T-helper 2 cell treated with Interferon-gamma antibody and Interleukin-4, amounts not matched to agents 5 μg/mL and 100 μg/mL, for 36 hours (primary cell): Measurements from ENCODE around the gene IL31RA.

Source experiments
- DNase-seq: peaks from one replicate; pipeline ENCODE4 v3.0.0; 2021; ENCODE audit warnings: low spot score
- H3K27ac Mint-ChIP-seq: one replicate; pipeline ENCODE4 v1.8.0; 2021; ENCODE audit warnings: mild to moderate bottlenecking, mixed read lengths
- H3K27me3 Mint-ChIP-seq: one replicate; pipeline ENCODE4 v1.8.0; 2021; ENCODE audit warnings: low read depth, mixed read lengths
- H3K36me3 Mint-ChIP-seq: one replicate; pipeline ENCODE4 v1.8.0; 2021; ENCODE audit warnings: low read depth, mixed read lengths
- H3K4me1 Mint-ChIP-seq: one replicate; pipeline ENCODE4 v1.8.0; 2021; ENCODE audit warnings: low read depth, mixed read lengths
- H3K4me3 Mint-ChIP-seq: one replicate; pipeline ENCODE4 v1.8.0; 2022; ENCODE audit warnings: mild to moderate bottlenecking, moderate library complexity, mixed read lengths
- H3K9me3 Mint-ChIP-seq: one replicate; pipeline ENCODE4 v1.8.0; 2021; ENCODE audit warnings: mixed read lengths

Gene IL31RA

DNA sequence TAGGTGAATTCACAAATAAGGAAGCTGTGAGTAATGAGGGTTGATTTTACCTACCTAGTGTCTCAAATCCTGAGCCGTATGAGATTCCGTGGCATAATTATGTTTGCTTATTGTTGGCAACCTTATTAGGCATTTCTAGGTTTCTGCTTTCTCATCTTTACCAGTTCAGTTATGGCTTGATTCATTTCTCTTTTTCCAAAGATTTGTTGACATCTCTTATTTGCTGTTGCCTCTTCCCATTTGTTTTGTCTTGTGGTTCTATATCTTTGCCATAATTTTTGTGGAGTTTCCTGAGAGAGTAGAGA lies 470 bp downstream of the IL31RA start:
- H3K27ac Mint-ChIP-seq = no peak overlapping the region
- H3K4me1 Mint-ChIP-seq = peaks cover 46% of the 10 kb centered on the region
- no peaks in the 10 kb centered on the region for H3K27me3 Mint-ChIP-seq
- peaks cover 1% of the 10 kb centered on the region for H3K36me3 Mint-ChIP-seq
- H3K4me3 Mint-ChIP-seq = no peak overlapping the region
- no peaks in the 10 kb centered on the region for H3K9me3 Mint-ChIP-seq
- no peak for DNase-seq

DNA sequence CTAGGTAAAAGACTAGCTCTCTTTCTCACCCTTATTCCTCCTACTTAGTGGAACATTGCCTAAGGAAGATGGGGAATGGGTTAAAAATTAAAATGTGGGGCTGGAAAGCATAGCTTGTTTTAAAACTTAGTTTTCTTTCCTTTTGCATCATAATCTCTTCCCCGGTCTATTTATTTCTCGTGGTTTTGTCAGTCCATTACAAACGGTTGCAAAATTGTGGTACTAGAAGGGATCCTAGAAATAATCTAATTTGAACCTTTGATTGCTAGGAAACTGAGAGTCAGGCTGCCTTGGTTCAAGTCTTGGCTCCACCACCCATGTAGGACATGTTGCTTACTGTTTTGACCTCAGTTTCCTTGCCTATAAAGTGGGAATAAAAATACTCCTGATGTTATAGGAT lies 1.3 kb downstream of the IL31RA start:
- Mint-ChIP-seq H3K9me3 (no peaks in the 10 kb centered on the region), H3K4me1 (peaks cover 55% of the 10 kb centered on the region), H3K4me3 (no peak overlapping the region), H3K27me3 (no peaks in the 10 kb centered on the region), H3K27ac (no peak overlapping the region), H3K36me3 (peaks cover 1% of the 10 kb centered on the region)
- DNase-seq = no peak

DNA sequence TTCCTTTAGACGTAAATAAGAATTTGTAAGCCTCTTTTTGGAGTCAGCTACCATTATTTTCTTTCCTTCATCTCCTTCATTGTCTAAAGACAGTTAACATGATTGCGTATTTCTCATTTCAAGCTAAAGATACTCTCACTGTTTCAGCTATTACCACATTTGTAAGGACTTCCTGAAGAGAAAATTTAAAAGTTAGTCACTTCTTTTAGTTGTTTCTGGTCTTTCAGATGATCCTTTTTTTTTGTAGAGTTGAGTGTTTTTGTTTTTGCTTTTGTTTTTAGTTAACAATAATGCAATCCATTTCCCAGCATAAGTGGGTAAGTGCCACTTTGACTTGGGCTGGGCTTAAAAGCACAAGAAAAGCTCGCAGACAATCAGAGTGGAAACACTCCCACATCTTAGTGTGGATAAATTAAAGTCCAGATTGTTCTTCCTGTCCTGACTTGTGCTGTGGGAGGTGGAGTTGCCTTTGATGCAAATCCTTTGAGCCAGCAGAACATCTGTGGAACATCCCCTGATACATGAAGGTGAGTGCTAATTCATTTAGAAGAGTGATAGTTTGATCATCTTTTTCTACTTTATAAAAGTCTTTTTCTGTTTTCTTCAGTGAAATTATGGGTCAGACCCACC lies 2.0 kb downstream of the IL31RA start:
- DNase-seq = no peak
- Mint-ChIP-seq H3K4me3 (no peak overlapping the region), H3K4me1 (peaks cover 56% of the 10 kb centered on the region), H3K9me3 (no peaks in the 10 kb centered on the region), H3K27me3 (no peaks in the 10 kb centered on the region), H3K27ac (no peak overlapping the region), H3K36me3 (no peaks in the 10 kb centered on the region)

DNA sequence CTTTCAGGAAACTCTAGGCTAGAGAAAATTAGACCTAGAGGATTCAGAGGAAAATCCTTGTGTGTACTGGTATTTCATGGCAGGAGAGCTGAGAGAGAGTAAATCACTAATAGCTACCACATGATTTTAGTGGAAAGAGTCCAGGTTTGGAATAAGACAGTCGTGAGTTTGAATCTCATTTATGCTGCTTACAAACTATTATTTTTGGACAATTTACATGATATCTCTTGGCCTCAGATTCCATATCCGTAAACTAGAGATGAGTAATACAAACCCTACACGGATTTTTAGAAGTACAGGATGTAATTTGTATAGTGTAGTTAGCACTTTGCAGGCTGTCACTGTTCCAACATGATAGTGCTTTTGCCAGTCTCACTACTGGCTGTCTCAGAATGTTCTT lies 2.7 kb downstream of the IL31RA start:
- Mint-ChIP-seq H3K27ac (no peak overlapping the region), H3K4me3 (no peak overlapping the region), H3K27me3 (no peaks in the 10 kb centered on the region), H3K9me3 (no peaks in the 10 kb centered on the region), H3K4me1 (peaks cover 62% of the 10 kb centered on the region), H3K36me3 (no peaks in the 10 kb centered on the region)
- no peak for DNase-seq

DNA sequence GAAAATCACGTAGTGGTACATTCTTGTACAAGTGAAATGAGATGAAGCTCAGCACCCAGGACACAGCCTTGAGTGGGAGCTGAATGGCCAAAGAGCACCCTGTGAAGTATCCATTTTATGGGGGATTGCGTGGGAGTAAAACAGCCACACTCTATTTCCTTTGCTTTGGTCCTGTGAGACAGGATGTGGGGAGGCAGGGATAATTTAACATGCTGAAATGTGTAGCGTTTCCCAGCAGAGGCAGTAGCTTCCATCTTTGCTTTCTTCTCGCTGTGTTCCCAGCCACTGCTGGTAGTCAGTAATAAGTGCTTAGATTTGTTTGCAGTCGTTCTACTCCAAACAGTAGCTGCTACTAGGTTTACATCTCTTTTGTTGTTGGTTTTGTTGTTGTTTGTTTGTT lies 4.4 kb downstream of the IL31RA start:
- Mint-ChIP-seq H3K4me3 (peak overlapping the region; percentile 73), H3K36me3 (peaks cover under 1% of the 10 kb centered on the region), H3K4me1 (peaks cover 60% of the 10 kb centered on the region), H3K27me3 (no peaks in the 10 kb centered on the region), H3K9me3 (no peaks in the 10 kb centered on the region), H3K27ac (peak overlapping the region; percentile 19)
- DNase-seq = no peak

DNA sequence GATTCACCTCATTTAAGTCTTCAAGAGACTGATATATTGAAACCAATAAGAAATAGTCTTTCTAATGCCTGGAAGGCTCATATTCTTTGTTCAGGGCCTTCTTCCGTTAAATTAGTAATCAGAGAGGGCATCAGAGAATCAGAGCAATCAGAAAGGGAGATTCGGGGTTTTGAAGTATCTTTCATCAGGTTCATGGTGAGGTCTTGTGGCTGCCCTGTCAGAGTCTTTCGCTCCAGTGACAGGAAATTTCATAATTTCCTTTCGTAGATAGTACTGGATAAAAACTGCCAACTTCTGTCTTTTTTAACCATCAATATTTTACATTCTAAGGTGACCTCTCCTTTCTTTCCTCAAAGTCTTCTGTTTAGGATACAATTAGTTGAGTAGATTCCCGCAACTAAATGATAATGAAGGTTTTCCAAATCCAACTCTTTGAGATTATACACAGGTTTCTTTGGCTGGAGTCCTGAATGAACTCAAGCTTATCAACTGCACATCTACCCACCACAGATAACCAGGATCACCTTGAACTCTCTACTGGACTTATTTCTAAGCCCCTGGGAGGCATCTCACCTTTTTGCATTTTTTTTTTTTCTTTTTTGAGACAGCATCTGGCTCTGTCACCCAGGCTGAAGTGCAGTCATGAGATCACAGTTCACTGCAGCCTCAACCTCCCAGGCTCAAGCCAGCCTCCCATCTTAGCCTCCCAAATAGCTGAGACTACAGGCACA lies 5.5 kb downstream of the IL31RA start:
- Mint-ChIP-seq H3K27ac (peak overlapping the region; percentile 89), H3K27me3 (no peaks in the 10 kb centered on the region), H3K9me3 (peaks cover 3% of the 10 kb centered on the region), H3K4me1 (peaks cover 59% of the 10 kb centered on the region), H3K36me3 (peaks cover 3% of the 10 kb centered on the region), H3K4me3 (peak overlapping the region; percentile 73)
- peak; percentile 45 for DNase-seq

DNA sequence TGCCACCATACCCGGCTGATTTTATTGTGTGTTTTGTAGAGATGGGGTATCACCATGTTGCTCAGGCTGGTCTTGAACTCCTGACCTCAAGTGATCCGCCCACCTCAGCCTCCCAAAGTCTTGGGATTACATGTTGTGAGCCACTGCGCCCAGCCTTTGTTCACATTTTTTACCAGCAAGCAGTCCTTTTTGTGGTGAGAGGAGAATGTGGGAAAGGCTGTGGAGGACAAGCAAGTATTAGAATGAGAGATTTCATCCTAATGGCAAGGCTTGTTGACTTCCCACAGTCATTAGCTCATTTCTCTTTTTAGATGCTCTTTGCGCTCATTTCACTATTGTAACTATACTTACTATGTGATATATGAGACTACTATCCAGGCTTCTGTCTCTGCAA lies 6.1 kb downstream of the IL31RA start:
- peaks cover 5% of the 10 kb centered on the region for H3K9me3 Mint-ChIP-seq
- no peak for DNase-seq
- peak overlapping the region; percentile 89 for H3K27ac Mint-ChIP-seq
- no peaks in the 10 kb centered on the region for H3K27me3 Mint-ChIP-seq
- H3K4me1 Mint-ChIP-seq = peaks cover 57% of the 10 kb centered on the region
- peaks cover 4% of the 10 kb centered on the region for H3K36me3 Mint-ChIP-seq
- H3K4me3 Mint-ChIP-seq = peak overlapping the region; percentile 73

DNA sequence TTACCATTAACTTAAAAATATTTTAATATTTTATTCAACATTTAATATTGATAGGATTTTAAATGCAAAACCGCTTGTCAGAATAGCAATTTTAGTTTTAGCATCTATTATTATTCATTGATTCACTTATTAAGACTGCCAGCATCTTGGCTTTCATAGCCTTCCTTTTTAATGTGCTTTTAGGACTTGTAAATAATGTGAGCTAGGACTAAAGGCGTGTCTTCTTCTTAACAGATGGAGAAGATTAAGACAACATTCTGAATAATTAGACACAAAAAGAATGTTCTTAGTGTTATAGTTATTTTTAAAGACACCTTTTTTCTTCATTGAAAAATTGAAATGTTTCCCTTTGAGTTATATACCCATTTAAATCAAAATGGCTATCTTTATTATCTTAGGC lies 6.9 kb downstream of the IL31RA start:
- H3K4me3 Mint-ChIP-seq = no peak overlapping the region

DNA sequence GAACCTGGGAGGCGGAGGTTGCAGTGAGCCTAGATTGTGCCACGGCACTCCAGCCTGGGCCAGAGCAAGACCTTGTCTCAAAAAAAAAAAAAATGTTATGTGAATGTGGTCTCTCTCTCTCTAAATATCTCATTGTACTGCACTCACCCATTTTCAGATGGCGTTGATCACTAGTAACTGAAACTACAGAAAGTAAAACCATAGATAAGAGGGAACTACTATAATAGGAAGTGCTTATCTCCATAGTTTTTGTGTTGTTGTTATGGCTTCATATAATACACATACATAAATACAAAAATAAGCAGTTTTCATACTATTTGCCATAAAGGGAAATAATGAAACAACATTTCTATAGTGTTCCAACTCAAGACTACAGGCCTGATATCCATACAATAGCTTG lies 9.1 kb downstream of the IL31RA start:
- no peak for DNase-seq
- H3K4me1 Mint-ChIP-seq = peaks cover 44% of the 10 kb centered on the region
- H3K27ac Mint-ChIP-seq = no peak overlapping the region

More for the DNA sequence above, 6.9 kb downstream of the IL31RA start:
- Mint-ChIP-seq H3K27ac (no peak overlapping the region), H3K9me3 (peaks cover 5% of the 10 kb centered on the region), H3K4me1 (peaks cover 52% of the 10 kb centered on the region), H3K27me3 (no peaks in the 10 kb centered on the region), H3K36me3 (peaks cover 4% of the 10 kb centered on the region)
- DNase-seq = no peak

DNA sequence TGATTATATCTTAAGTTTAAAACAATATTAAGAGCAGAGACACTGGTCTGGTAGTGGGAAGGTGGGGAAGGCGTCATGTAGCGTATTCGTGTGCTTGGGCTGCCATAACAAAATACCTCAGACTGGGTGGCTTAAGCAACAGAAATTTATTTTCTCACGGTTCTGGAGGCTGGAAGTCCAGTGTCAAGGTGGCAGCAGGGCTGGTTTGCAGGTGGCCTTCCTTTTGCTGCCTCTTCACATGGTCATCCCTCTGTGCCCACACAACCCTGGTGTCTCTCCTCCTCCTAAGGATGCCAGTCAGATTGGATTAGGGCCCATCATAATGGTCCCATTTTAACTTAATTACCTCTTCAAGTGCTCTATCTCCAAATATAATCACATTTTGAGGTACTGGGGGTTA lies 9.6 kb downstream of the IL31RA start:
- Mint-ChIP-seq H3K4me3 (no peak overlapping the region), H3K27ac (no peak overlapping the region), H3K4me1 (peaks cover 42% of the 10 kb centered on the region), H3K27me3 (no peaks in the 10 kb centered on the region), H3K36me3 (peaks cover 4% of the 10 kb centered on the region), H3K9me3 (peaks cover 5% of the 10 kb centered on the region)
- no peak for DNase-seq

More for the DNA sequence above, 9.1 kb downstream of the IL31RA start:
- peaks cover 4% of the 10 kb centered on the region for H3K36me3 Mint-ChIP-seq
- no peak overlapping the region for H3K4me3 Mint-ChIP-seq
- peaks cover 5% of the 10 kb centered on the region for H3K9me3 Mint-ChIP-seq
- no peaks in the 10 kb centered on the region for H3K27me3 Mint-ChIP-seq

DNA sequence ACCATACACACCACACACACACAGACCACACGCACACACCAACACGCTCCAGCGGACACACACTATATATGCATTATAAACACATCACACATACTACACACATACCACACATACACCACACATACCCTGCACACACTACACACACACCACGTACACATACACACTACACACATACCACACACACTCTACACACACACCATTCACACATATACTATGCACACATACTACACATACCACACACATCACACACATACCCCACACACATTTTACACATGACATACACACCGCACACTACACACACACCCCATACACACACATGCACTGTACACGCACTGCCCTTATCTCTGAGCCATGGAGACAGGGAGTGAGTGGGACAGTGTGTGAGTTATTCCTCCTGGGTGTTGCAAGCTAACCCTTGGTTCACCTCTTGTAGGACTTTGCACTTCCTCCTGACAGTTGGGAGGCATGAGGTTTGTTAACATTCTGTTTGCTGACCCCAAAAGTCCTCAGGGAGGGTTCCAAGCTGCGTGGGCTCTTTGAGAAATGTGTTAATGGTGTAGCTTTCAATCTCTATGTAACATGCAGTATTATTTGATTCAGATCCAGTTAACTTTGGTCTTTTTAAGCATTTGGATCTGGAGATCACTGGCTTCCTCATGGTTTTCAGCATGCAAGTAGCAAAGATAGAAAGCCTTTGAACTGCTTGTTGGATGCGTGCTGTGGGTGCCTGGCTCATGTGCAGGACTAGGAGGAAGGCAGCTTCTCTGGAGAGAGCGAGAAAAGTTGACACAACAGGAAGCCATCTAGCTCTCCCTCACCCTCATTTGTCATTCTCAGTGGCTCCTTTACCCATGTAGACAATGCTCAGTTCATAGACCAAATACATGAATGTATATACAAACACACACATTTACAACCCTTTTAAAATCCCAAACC lies 13.7 kb downstream of the IL31RA start:
- no peak overlapping the region for H3K4me3 Mint-ChIP-seq
- H3K4me1 Mint-ChIP-seq = peaks cover 16% of the 10 kb centered on the region
- H3K9me3 Mint-ChIP-seq = peaks cover 5% of the 10 kb centered on the region
- no peak overlapping the region for H3K27ac Mint-ChIP-seq
- peaks cover 4% of the 10 kb centered on the region for H3K36me3 Mint-ChIP-seq
- no peaks in the 10 kb centered on the region for H3K27me3 Mint-ChIP-seq
- DNase-seq = no peak

DNA sequence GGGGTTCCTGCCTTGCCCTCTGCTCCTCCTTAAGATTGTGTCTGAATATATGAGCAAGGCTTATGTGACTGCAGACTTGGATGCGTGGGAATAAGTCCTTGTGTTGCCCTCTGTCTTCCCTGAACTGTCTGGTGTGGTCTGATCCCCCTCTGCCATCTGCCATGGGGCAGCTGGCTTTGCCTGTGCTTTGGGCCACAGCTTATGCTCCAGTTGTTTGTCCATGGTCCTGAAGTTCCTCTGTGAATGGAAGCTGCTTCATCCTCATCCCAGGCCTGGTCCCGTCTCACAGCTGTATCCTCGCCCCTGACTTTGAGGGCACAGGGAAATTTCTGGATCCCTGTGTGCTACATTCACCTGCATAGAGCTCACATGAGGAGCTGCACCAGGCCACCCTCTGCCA lies 14.7 kb downstream of the IL31RA start:
- Mint-ChIP-seq H3K27me3 (no peaks in the 10 kb centered on the region), H3K27ac (peak overlapping the region; percentile 29), H3K36me3 (peaks cover 3% of the 10 kb centered on the region), H3K4me1 (peaks cover 11% of the 10 kb centered on the region), H3K4me3 (no peak overlapping the region), H3K9me3 (peaks cover 5% of the 10 kb centered on the region)
- DNase-seq = no peak

DNA sequence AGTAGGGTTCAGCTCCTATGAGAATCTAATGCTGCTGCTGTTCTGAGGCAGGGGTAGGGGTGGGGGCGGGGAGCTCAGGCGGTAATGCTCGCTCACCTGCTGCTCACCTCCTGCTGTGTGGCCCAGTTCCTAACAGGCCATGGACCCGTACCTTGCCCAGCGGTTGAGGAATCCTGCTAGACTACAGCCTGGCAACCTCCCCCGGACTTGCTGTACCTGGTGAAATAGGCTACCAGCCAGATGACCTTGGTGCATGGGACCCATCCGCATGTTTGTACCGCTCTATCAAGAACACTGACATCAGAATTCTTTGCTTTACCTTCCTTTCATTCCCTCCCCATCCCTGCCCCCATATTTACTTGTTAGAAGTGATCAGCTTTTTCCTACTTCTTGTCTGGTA lies 15.3 kb downstream of the IL31RA start:
- Mint-ChIP-seq H3K27ac (no peak overlapping the region), H3K9me3 (peaks cover 3% of the 10 kb centered on the region), H3K36me3 (peaks cover 3% of the 10 kb centered on the region), H3K4me3 (no peak overlapping the region), H3K4me1 (peaks cover 11% of the 10 kb centered on the region), H3K27me3 (no peaks in the 10 kb centered on the region)
- no peak for DNase-seq

DNA sequence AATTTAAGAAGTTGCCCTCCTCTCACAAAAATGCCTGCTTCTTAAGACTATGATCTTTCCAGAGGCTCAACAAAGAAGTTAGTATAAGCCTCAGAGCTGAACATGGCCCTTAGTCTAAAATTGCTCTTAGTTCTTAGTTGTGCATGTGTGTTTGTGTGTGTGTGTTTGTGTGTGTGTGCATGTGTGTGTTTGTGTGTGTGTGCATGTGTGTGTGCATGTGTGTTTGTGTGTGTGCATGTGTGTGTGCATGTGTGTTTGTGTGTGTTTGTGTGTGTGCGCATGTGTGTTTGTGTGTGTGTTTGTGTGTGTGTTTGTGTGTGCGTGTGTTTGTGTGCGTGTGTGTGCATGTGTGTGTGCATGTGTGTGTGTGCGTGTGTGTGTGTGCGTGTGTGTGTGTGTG lies 15.8 kb downstream of the IL31RA start:
- Mint-ChIP-seq H3K27me3 (no peaks in the 10 kb centered on the region), H3K4me3 (no peak overlapping the region), H3K27ac (no peak overlapping the region), H3K9me3 (no peaks in the 10 kb centered on the region), H3K4me1 (peaks cover 8% of the 10 kb centered on the region), H3K36me3 (no peaks in the 10 kb centered on the region)
- no peak for DNase-seq
